ENCODE data around the gene TWF1.

TWF1 gene

GRCh38 chr12:43806737-43807072 is 588 bp upstream of the TWF1 start:
- TF ChIP-seq, protein P1, sequence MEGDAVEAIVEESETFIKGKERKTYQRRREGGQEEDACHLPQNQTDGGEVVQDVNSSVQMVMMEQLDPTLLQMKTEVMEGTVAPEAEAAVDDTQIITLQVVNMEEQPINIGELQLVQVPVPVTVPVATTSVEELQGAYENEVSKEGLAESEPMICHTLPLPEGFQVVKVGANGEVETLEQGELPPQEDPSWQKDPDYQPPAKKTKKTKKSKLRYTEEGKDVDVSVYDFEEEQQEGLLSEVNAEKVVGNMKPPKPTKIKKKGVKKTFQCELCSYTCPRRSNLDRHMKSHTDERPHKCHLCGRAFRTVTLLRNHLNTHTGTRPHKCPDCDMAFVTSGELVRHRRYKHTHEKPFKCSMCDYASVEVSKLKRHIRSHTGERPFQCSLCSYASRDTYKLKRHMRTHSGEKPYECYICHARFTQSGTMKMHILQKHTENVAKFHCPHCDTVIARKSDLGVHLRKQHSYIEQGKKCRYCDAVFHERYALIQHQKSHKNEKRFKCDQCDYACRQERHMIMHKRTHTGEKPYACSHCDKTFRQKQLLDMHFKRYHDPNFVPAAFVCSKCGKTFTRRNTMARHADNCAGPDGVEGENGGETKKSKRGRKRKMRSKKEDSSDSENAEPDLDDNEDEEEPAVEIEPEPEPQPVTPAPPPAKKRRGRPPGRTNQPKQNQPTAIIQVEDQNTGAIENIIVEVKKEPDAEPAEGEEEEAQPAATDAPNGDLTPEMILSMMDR (IDR thresholded peaks at IDR 0.05; ENCODE audit: low read depth, low read length, missing control alignments) = no peak
- peak overlapping the region; percentile 100 for H3K4me3 ChIP-seq (ENCODE audit: low read depth, low read length)
- DNase-seq (ENCODE audit: low read depth) = no peak

DNA sequence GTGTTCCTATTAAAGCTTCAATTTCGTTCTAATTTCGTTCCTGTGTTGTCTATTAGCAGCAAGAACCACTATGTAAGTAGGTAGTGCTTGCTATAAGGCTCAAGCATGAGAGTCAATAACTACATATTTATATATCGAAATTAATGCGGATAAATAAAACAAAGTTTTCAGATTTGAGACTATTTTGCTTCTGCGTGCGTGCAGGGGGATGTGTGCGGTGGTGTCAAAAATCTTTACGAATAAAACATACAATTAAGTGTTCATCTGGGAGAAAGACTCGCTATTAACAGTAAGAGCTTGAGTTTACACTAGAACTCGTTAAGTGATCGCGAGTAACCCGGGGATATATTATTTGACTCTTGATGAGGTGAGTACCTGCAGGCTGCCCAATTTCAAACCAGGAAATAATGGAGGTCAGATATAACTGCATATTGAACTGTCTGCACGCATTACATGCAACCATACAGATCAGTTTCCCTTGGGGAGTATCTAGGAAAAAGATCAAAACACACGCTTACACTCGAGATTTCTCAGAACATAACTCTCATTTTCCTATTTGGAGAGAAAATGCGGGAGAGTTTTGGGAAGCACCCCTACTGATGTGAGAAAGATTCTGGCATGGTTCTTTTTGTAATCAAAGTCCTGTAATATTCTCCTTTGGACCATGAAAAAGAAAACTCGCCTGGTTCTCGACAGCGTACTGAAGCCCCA is 813 bp downstream of the TWF1 start:
- H3K4me3 ChIP-seq (ENCODE audit: low read depth, low read length) = peak overlapping the region; percentile 100
- TF ChIP-seq, protein P1 (IDR thresholded peaks at IDR 0.05; ENCODE audit: low read depth, low read length, missing control alignments) = no peak
- no peak for DNase-seq (ENCODE audit: low read depth)

DNA sequence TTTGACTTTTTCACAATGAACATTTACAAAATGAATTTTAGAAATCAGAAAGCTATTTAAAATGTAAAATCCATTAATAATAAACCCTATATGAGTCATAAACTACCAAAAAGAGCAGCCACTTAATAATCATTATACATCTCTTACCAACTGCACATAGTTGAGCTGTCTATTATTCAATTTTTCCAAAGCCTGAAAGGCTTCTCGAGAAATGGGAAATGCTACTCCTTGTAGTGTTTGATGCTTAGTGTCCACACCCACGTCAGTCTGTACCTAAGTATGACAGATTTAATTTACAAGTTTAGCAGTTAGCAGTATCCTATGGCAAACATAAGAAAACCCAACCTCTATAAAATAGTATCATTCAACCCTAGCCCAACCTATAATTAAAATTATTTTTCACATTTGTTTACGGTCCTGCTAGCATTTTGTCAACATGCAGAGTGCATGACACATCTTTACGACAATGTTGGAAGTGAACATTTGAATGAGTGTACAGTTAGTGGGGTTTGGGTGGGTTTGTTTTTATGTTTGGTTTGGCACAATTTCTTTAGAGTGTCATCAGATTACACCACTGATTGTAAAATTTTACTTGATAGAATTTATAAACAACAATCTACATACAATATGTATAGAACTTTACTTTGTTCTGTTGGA is 8.4 kb downstream of the TWF1 start:
- DNase-seq (ENCODE audit: low read depth) = no peak
- TF ChIP-seq, protein P1 (IDR thresholded peaks at IDR 0.05; ENCODE audit: low read depth, low read length, missing control alignments) = no peak
- H3K4me3 ChIP-seq (ENCODE audit: low read depth, low read length) = no peak overlapping the region

DNA sequence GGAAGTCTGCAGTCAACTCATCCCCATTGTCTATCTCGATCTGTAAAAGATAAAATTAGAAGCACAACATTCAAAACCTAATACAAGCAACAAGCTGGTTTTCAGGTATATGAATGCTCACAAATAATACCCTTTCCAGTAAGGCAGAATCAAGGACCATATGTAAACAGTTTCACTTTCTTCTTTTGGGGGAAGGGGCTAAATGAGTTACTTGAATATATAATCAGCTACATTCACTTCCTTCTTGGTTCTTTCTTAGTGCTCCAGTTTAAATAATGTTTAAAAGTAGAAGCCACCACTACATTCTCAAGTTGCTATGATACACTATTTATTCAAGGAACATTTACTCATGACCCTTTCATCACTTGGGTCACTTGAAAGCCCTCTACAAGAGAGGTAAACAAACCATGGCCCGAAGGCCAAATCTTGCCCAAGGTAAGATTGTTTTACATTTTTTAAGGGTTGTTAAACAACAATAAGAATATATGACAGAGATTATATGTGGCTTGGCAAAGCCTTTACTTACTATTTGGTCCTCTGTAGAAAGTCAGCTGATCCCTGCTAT is 10.3 kb downstream of the TWF1 start:
- no peak overlapping the region for H3K4me3 ChIP-seq (ENCODE audit: low read depth, low read length)
- TF ChIP-seq, protein P1 (IDR thresholded peaks at IDR 0.05; ENCODE audit: low read depth, low read length, missing control alignments) = no peak
- no peak for DNase-seq (ENCODE audit: low read depth)

GRCh38 chr12:43789941-43790340 is 16.2 kb downstream of the TWF1 start:
- TF ChIP-seq, protein P1 (IDR thresholded peaks at IDR 0.05; ENCODE audit: low read depth, low read length, missing control alignments) = no peak
- H3K4me3 ChIP-seq (ENCODE audit: low read depth, low read length) = no peak overlapping the region
- no peak for DNase-seq (ENCODE audit: low read depth)

- TF ChIP-seq, protein P1 (IDR thresholded peaks at IDR 0.05; ENCODE audit: low read depth, low read length, missing control alignments) = no peak
- DNase-seq (ENCODE audit: low read depth) = no peak
- H3K4me3 ChIP-seq (ENCODE audit: low read depth, low read length) = no peak overlapping the region
Measured at GRCh38 chr12:43786899-43787693, 19.0 kb downstream of the TWF1 start.

Measured in GM12864 (cell line).